Measurements from ENCODE around the gene TTC27. TPM values are rescaled to one million over a fixed set of nuclear protein-coding genes. Genes with fewer than 3 reads are reported as not detected.

The TTC27 gene
- total RNA-seq, 1 donor from 2014 or later: 10.3 TPM

GRCh38 chr2:32798829-32799228 is 171.0 kb downstream of the TTC27 start:
- TF ChIP-seq CTCF (IDR thresholded peaks at IDR 0.05): no peak
- Histone ChIP-seq H3K9me3 (no peaks in the 10 kb centered on the region), H3K4me3 (no peak overlapping the region), H3K27ac (no peak overlapping the region), H3K4me1 (no peaks in the 10 kb centered on the region), H3K27me3 (no peaks in the 10 kb centered on the region), H3K36me3 (no peaks in the 10 kb centered on the region)
- ATAC-seq: no peak
- intact Hi-C loops (cut with DNase I): no loop called here
- no peak for DNase-seq

GRCh38 chr2:32801741-32802140 is 173.9 kb downstream of the TTC27 start:
- intact Hi-C loops (cut with DNase I): no loop called here
- H3K9me3 ChIP-seq: no peaks in the 10 kb centered on the region
- no peak for TF ChIP-seq CTCF (IDR thresholded peaks at IDR 0.05)
- no peaks in the 10 kb centered on the region for H3K27me3 ChIP-seq
- no peak overlapping the region for H3K27ac ChIP-seq
- DNase-seq (no peak), ATAC-seq (no peak)
- no peaks in the 10 kb centered on the region for H3K4me1 ChIP-seq
- no peaks in the 10 kb centered on the region for H3K36me3 ChIP-seq
- no peak overlapping the region for H3K4me3 ChIP-seq

- H3K4me3 ChIP-seq: no peak overlapping the region
- TF ChIP-seq CTCF (IDR thresholded peaks at IDR 0.05): no peak
- intact Hi-C loops (cut with DNase I): no loop called here
- H3K36me3 ChIP-seq: no peaks in the 10 kb centered on the region
- no peaks in the 10 kb centered on the region for H3K27me3 ChIP-seq
- no peak for DNase-seq
- no peaks in the 10 kb centered on the region for H3K4me1 ChIP-seq
- no peaks in the 10 kb centered on the region for H3K9me3 ChIP-seq
- H3K27ac ChIP-seq: no peak overlapping the region
- ATAC-seq: no peak
Measured at GRCh38 chr2:32802877-32803276, 175.0 kb downstream of the TTC27 start.

- TF ChIP-seq CTCF (IDR thresholded peaks at IDR 0.05): no peak
- DNase-seq: no peak
- intact Hi-C loops (cut with DNase I): no loop called here
Measured at GRCh38 chr2:32804205-32804604, 176.4 kb downstream of the TTC27 start.

GRCh38 chr2:32805104-32806095 is 177.6 kb downstream of the TTC27 start:
- TF ChIP-seq CTCF (IDR thresholded peaks at IDR 0.05): no peak
- ATAC-seq: no peak
- intact Hi-C loops (cut with DNase I): no loop called here

More at GRCh38 chr2:32804205-32804604, 176.4 kb downstream of the TTC27 start:
- Histone ChIP-seq H3K27me3 (no peaks in the 10 kb centered on the region), H3K36me3 (no peaks in the 10 kb centered on the region), H3K27ac (no peak overlapping the region), H3K4me1 (no peaks in the 10 kb centered on the region), H3K9me3 (no peaks in the 10 kb centered on the region), H3K4me3 (no peak overlapping the region)
- ATAC-seq: no peak

More at GRCh38 chr2:32805104-32806095, 177.6 kb downstream of the TTC27 start:
- Histone ChIP-seq H3K9me3 (no peaks in the 10 kb centered on the region), H3K36me3 (no peaks in the 10 kb centered on the region), H3K4me1 (no peaks in the 10 kb centered on the region), H3K27ac (no peak overlapping the region), H3K27me3 (no peaks in the 10 kb centered on the region), H3K4me3 (no peak overlapping the region)
- no peak for DNase-seq
